ENCODE measurements around the gene SNRPA1.

The SNRPA1 gene

GRCh38 chr15:101266034-101266433, 29.0 kb downstream of the SNRPA1 start:
- TF ChIP-seq, protein P1, sequence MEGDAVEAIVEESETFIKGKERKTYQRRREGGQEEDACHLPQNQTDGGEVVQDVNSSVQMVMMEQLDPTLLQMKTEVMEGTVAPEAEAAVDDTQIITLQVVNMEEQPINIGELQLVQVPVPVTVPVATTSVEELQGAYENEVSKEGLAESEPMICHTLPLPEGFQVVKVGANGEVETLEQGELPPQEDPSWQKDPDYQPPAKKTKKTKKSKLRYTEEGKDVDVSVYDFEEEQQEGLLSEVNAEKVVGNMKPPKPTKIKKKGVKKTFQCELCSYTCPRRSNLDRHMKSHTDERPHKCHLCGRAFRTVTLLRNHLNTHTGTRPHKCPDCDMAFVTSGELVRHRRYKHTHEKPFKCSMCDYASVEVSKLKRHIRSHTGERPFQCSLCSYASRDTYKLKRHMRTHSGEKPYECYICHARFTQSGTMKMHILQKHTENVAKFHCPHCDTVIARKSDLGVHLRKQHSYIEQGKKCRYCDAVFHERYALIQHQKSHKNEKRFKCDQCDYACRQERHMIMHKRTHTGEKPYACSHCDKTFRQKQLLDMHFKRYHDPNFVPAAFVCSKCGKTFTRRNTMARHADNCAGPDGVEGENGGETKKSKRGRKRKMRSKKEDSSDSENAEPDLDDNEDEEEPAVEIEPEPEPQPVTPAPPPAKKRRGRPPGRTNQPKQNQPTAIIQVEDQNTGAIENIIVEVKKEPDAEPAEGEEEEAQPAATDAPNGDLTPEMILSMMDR (IDR thresholded peaks at IDR 0.05; ENCODE audit: low read depth, low read length): no peak
- no peak overlapping the region for H3K4me3 ChIP-seq (ENCODE audit: low read depth, low read length)

GRCh38 chr15:101264911-101265641, 30.0 kb downstream of the SNRPA1 start:
- TF ChIP-seq, protein P1 (IDR thresholded peaks at IDR 0.05; ENCODE audit: low read depth, low read length): no peak

GRCh38 chr15:101264011-101264410, 31.0 kb downstream of the SNRPA1 start:
- TF ChIP-seq, protein P1 (IDR thresholded peaks at IDR 0.05; ENCODE audit: low read depth, low read length): no peak
- H3K4me3 ChIP-seq (ENCODE audit: low read depth, low read length): no peak overlapping the region

More at GRCh38 chr15:101264911-101265641, 30.0 kb downstream of the SNRPA1 start:
- no peak overlapping the region for H3K4me3 ChIP-seq (ENCODE audit: low read depth, low read length)

DNA sequence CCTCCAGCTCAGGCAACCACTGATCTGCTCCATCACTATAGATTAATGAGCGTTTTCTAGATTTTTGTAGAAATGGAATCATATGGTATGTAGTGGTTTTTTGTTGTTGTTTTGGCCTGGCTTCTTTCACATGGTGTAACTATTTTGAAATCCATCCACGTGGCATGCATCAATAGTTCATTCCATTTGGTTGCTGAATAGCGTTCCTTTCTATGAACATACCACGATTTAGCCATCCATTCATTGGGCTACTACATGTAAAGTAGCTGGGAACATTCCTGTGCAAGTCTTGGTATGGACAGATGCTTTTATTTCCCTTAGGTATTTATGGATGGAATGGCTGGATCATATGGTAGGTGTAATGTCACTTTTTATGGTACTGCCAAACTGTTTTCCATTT, 32.5 kb downstream of the SNRPA1 start:
- no peak overlapping the region for H3K4me3 ChIP-seq (ENCODE audit: low read depth, low read length)
- TF ChIP-seq, protein P1 (IDR thresholded peaks at IDR 0.05; ENCODE audit: low read depth, low read length): no peak

GRCh38 chr15:101258238-101259144, 36.6 kb downstream of the SNRPA1 start:
- TF ChIP-seq, protein P1 (IDR thresholded peaks at IDR 0.05; ENCODE audit: low read depth, low read length): peak; percentile 64
- no peak overlapping the region for H3K4me3 ChIP-seq (ENCODE audit: low read depth, low read length)

GRCh38 chr15:101256757-101257156, 38.3 kb downstream of the SNRPA1 start:
- TF ChIP-seq, protein P1 (IDR thresholded peaks at IDR 0.05; ENCODE audit: low read depth, low read length): peak; percentile 11; the same call in 1 of the 2 replicates
- H3K4me3 ChIP-seq (ENCODE audit: low read depth, low read length): no peak overlapping the region

Measured in WI38 (cell line).